Transverse colon (tissue), 4 donors: ENCODE data around the gene MYO16.

Experiments used
- CTCF ChIP-seq, 5 experiments: fragments of 200-600 bp in 3 of 5; fragments of 450-650 bp in 2 of 5; sonication (generic) in 3 of 5; IDR thresholded peaks; 1 replicate in 2 of 5; 2 replicates in 3 of 5; pipeline ENCODE4 v1.5.1; 2016 to 2017; ENCODE audit warnings: antibody characterized with exemption in 5 of 5, inconsistent platforms in 3 of 5, mild to moderate bottlenecking in 2 of 5, moderate library complexity in 1 of 5
- POLR2A ChIP-seq: fragments of 450-650 bp; IDR thresholded peaks from one replicate; pipeline ENCODE4 v1.6.1; 2016; ENCODE audit warnings: antibody characterized with exemption, mild to moderate bottlenecking, moderate library complexity
- POLR2AphosphoS5 ChIP-seq, 3 donors: sonication (generic); formaldehyde crosslinking; IDR thresholded peaks; one replicate each; pipeline ENCODE4 v1.6.1; 2016; ENCODE audit warnings: antibody characterized with exemption in 3 of 3

- TF ChIP-seq CTCF (IDR thresholded peaks at IDR 0.05) (no peak), POLR2AphosphoS5 (IDR thresholded peaks at IDR 0.05) (no peak), POLR2A (no peak)
These were observed 167.9 kb downstream of the MYO16 start for GRCh38 chr13:108797354-108797753.
